Activated CD4-positive, alpha-beta T cell treated with anti-CD3 and anti-CD28 coated beads, Interleukin-2, amount 50 U/mL, for 48 hours (primary cell): ENCODE results near the gene SORBS1.

Experiments used
- DNase-seq, 2 experiments: peaks; one replicate each; pipeline ENCODE4 v3.0.0-alpha.2; 2020

Gene SORBS1

DNA sequence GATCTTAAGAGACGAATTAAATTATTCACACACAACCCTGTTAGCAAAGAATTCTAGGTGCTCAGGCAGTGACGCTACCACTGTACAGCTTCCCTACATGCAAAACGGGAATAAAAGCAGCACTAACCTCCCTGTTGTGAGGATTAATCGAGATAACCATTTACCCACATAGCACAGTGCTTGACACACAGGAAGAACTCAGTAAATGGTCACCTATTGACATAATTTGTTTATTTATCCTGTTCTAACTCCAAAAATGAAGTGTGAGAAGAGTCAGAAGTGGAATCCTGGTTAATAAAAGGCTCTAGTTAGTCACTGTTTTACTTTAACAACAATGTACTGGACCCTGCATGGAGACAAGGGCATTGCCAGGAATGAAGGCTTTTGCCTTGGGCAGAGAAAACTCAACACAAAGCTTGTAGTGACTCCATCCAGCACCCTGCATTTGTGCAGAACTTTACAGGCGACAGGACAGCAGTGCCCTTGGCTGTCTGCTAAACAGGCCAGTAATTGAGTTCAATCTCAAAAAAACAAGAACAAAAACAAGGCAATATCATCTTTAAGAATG is 103.8 kb downstream of the SORBS1 start:
- DNase-seq = no peak

DNA sequence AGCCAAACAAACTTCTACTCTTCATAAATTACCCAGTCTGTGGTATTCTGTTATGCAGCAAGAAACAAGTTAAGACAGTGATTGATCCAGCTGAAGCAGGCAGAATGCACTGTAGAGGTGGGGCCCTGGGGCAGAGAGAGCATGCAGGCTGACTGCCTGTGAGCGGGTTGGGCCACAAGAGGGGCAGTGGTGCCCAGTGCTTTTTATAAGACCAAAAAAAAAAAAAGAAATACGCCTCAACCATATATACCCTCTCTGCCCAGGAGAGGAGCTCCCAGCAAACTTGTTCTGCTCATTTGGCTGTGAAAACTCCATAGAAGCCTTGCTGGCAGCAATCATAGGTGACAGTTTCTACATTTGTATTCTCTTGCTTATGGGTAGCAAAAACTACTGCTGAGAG is 104.7 kb downstream of the SORBS1 start:
- DNase-seq = no peak

DNA sequence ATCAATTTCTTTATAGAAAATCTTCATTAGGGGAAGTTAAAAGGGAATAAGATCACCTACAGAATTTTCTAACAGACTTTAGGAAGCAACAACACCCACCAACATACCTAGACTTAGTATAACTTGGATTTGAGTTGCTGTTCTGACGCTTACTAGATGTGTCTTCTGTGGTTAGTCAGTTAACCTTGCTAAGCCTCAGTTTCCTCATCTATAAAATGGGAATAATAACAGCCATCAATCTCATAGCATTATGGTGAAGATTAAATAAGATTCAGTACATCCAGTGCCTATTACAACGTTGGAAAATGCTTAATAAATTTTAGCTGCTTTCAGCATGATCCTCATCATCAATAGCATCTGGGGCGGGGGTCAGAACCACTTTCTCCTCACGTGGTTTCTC is 106.2 kb downstream of the SORBS1 start:
- no peak for DNase-seq

DNA sequence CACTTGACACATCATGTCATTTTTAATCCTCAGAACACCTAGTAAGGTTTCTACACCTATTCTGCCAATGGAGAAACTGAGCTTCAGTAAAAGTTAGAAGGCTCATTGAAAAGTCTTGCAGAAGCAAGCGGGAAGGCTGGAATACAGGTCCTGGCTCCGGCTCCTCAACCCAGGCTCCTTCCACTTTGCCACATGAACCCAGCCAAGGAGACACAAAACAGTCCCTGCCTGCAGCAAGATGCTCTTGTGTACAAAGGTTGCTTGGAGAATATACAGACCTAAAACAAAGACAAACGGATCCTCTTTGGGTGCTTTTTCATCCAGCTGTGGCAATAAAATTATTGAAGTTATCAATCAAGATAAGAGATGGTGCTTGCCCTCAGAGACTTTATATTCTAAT is 106.8 kb downstream of the SORBS1 start:
- DNase-seq = no peak

DNA sequence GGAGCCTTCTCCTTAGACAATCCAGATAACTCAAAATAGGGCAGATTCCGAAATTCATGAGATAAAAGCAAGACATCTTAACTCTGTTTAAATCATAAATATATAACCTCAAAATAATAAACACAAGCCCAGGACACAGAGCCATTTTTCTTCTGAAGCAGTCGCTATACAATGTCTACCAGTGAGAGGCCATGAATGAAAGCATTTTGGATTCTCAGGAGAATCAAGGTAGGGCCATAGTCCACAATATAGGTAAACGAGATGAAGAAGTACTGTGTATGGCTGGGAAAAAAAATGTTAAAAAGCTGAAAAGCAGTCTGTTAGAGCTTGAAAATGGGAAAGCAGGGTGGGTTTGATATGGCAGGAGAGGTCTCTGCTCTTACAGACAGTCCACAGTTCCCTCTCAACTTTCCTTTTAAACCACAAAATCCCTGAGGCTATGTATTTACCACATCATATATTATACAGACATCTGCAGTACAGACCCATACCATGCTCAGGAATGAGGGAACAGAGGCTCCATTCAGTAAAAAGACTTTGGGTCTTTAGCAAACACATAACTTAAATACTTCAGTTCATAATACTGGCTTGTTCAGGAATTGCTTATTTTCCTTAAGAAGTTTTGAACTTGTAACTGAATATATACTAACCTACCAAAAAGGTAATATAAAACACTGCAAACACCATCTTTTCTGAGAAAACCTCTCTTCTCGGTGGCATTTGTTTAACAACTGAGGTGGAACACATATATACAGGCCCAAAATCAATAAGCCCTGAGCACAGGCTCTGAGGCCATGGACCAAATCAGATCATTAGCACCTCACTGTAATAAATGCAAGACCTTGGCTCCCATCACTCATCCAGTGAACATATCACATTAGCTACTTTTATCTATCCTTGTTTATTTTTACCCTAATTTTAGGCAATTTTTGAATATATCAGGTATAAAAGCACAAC is 109.3 kb downstream of the SORBS1 start:
- DNase-seq = no peak

DNA sequence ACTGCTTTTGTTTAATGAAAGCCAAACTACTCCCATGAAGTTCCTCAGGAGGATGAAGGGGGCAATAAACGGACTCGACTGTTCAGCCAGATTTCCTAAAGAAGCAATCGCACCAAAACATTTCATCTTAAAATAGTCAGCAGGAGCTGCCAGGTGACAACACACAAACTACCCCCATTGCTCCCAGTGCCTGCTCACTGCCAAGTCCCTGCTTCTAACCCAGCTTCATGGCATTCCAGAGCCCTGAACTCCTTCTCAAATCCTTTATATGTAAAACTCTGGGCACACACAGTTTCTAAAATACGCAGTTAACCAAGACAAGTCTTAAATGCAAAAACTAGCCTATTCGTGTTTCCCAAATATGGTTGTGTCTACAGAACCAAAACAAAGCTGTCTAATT is 110.0 kb downstream of the SORBS1 start:
- DNase-seq = no peak

DNA sequence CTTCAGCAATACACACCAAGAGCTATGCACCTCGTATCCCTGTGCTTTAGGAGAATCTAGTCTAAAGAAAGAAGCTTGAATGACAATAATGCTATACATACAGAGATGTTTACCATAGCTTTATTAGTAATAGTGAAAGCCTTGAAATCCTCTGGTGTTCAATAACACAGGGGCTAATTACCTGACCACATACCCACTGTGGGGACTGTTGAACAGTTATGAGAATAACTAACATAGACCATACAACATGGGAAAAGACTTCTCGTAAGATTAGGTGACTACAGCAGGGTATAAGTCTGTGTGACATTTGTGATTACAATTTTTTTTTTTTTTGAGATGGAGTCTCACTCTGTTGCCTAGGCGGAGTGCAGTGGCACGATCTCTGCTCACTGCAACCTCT is 111.0 kb downstream of the SORBS1 start:
- no peak for DNase-seq

DNA sequence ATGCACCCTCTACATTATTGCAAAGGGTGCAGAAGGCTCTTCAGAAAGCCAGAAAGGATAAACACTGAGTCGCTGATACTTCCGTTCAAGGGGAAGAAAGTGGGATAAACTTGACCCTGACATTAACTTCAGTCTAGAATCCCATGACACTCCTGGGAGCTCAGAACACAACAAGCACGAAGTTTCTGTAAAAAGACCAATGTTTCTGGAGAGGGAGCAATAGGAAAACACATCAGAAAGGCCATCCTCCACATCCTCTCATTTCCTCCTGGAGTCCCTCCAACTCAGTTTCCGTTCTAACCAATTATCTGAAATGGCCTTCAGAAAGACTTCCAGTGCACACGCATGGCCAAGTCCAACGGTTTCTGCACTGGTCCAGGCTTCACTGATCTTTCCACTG is 113.5 kb downstream of the SORBS1 start:
- DNase-seq = no peak

DNA sequence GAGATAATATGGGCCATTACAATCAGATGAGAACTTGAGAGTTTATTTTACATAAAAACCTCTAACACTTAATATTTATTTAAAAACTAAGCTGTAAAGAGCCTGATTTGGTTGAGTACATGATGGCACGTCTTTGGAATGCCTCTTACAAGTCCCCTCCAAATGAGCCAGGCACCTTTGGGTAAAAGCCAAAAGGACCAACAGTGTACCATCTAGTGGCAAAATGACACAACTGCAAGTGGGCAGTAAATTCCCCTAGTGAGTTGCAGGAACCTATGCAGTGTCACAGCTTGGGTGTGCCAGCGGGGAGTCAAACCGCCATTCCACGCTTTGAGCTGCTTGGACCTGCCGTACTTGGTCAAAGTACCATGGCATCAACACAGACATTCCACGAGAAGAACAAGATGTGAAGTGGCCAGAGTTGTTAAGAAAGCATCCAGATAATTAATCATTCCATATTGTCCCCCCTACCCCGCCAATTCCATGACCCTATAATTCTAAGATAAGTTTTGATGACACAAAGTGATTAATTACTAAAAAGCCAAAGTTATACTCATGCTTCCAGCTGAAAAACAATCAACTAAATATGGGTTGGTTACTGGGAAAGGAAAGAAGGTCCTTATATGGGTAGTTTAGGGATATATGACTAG is 115.2 kb downstream of the SORBS1 start:
- DNase-seq = peak; percentile 21 to 41

DNA sequence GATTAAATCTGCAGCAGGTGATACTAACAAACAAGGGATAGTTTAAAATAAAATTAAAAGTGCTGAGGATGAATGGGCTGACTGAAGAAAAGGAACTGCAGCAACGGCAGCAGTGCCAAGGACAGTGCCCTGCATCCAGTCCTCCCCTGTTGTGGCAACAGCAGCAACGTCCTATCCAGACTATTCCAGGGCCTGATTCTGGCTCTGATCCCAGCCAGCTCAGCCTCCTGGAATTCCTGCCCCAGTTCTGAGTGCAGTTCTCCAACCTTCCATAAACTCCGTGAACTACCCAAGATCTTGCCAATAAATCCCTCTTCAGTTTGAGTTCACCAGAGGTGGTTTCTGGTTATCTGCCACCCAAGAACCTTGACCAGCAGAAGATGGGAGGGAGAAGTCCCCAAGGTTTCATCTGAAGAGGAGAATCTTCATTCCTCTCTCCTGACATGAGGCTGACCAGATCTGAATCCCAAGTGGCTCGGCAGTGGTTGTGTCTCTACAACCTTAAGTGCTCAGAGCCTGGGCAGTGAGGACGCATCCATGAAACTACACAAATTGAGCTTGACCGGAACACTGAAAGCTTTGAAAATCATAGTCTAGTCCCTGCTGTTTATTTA is 115.8 kb downstream of the SORBS1 start:
- DNase-seq = no peak

DNA sequence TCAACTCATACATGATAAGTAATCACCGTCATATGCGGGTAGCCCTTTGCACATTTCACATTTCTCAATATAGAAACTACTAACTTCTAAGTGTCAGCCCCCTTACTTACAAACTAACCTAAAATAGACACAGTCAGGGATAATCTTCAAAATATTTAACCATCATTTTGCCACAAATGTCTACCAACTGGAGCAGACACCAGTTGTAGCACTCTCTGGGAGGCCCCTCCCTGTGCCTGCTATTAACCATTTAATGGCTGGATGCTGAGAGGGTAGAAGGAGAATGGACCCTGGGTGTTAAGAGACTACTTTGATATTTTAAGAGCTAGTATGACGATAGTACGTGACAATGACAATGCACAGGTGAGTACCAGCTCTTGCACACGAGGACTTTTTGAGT is 116.4 kb downstream of the SORBS1 start:
- no peak for DNase-seq

DNA sequence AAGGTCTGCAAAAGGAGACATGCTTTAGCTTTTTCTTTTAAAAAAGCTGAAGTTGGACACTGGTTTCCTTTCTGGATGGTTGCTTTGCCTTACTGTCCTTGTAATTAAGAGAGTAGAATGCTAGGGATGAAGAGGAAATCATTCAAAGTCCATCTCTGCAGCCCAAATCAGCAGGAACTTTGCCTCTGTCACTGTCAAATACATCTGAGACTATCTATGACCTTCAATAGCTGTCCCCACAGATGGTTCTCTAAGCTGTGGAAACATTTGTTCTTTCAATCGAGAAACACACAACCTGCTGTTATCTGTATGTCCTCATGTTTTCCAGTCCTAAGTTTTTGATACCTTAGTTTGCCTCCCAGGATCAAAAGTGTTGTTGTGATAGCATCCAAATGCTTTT is 117.5 kb downstream of the SORBS1 start:
- DNase-seq = no peak

DNA sequence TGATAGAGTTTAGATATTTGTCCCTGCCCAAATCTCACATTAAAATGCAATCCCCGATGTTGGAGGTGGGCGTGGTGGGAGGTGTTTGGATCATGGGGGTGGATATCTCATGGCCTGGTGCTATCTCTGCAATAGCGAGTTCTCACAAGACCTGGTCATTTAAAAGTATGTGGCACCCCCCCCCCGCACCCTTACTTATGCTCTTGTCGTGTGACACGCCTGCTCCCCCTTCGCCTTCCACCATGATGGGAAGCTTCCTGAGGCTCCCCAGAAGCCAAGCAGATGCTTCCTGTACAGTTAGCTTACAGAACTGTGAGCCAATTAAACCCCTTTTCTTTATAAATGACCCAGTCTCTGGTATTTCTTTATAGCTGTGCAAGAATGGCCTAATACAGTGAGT is 118.8 kb downstream of the SORBS1 start:
- no peak for DNase-seq

DNA sequence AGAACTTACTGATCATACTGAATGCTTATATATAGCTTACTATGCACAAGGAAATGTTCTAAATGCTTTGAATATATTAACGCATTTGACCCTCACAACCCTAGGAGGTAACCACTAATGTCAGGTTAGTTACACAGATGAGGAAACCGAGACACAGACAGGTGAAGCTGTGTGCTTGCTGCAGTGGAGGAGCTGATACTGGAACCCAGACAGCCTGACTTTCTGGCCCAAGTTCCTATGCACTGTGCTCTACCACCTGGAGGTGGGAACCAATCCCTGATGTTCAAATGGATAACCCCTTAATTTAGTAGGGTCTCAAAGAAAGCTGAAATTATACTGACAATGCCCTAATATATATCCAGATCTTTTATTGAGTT is 119.6 kb downstream of the SORBS1 start:
- no peak for DNase-seq

DNA sequence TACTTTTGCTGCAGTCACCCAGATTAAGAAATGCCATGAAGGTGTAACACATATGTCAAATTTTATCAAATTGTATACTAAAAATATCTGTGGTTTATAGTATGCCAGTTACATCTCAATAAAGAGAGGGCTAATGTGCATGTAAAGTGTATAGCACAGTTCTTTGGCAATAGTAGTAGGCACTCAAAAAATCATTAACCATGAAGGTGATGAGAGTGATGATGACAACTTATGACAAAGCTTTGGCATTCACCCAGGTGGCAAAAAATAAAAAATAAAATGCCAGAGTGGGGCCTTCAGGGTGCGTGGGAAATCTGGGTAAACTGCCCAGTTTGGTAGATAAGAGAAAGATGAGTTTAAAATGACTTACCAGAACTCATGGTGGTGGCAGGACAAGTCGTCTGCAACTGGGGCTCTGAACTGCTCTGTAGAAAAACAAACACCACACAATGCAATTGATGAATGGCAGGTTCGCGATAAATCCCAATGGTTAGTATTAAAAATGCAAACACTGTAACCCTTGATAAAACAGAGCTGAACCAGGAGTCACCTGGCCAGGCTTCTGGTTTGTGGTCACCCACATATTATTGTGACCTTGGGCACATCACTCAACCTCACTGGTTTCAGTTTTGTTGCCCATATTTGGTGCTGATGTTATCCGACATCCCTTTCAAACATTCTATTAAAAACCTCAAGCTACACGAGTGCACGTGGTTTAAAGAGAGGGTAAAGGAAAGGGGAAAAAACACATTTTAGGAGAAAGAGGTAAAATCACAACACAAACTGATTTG is 120.2 kb downstream of the SORBS1 start:
- no peak for DNase-seq

DNA sequence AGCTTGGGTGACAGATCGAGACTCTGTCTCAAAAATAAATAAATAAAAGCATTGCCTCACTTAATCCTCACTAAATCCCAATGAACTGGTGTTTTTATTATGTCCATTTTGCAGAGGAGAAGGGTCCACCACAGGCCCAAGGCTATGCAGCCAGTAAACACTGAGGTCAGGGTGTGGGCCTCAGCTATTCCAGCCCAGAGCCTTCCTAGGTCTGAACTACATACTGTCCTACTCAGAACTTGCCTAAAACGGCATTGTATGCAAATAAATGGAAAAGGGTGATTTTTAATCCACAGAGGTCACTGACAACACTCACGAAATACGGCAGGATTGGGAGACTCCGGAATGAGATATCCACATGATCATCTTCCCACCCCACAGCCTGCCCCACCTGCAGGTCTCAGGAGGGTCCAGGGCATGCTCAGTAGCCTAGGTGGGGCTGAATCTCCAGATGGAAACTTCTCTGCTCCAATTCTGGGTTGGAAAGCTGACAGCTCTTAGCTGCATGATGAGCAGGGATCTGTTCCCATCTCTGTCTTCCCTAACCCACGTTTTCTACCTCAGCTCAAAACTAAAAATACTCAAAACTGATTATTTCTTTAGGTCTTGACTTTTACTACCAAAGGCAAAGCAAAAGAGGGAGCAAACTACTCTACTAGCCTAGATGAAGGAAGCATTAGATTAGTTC is 121.0 kb downstream of the SORBS1 start:
- DNase-seq = no peak

DNA sequence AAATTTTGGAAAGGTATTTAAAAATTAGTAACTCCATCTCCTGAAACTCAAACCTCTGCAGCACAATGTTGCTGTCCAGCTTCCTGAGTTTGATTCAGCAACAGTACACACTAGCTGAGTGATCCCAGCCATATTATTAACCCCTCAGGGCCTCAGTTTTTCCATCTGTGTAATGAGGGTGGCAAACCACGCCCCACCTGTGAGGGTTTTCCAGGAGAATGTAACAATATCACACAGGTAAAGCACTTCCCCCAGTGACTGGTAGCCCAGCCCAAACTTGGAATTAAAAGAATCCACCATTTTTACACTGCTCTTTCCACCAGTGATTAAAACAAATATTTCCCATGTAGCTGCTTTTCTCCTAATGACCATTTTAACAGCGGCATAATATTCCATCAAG is 122.4 kb downstream of the SORBS1 start:
- DNase-seq = no peak

DNA sequence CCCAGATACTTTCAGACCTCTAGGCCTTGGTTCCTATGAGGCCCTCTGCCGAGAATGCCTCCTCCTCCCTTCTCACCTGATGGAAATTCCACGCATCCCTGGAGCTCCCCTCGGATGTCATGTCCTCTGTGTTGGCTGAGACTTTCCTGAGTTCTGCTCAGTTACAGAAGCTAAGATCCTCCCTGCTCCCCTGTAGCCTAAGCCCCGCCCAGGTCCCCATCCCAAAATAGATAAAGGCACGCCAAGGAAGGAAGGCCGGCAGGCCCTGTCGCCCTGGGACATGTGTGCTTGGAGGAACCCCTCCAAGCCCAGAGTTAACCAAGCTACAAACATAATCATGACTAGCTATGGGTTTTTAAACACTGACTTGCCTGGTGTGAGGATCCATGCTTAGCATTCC is 123.5 kb downstream of the SORBS1 start:
- DNase-seq = no peak

DNA sequence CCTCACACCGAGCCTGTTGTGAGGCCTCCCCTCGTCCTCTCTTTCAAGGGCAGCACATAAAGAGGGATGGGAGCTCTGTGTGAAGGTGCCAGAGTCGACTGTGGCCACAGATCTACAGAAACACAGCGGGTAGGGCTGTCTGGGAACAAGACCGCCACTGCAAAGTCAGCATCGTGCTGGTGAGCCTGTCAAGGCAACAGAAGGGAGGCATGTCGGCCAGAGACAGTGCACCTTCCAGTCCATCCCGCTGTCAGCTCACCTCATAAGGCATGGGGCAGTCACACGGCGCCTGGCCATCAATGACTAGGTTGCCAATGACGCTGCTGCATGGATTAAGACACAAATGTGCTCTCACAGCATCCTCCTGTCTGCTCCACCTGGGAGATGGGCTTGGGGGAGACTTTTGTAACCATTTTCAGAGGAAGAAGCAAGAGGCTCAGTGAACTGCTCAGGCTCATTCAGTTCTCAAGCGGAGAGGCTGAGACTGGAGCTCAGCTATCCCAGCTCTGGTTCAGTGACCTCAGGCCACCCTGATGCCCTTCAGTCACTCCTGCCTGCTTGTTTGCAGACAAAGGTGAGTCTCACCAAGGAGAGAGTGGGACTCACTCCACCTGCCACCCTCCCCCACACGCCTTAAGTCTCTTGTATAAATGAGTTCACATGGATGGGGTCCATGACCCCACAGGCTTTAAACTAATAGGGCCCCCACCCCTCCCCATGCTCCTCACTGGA is 125.5 kb downstream of the SORBS1 start:
- no peak for DNase-seq

DNA sequence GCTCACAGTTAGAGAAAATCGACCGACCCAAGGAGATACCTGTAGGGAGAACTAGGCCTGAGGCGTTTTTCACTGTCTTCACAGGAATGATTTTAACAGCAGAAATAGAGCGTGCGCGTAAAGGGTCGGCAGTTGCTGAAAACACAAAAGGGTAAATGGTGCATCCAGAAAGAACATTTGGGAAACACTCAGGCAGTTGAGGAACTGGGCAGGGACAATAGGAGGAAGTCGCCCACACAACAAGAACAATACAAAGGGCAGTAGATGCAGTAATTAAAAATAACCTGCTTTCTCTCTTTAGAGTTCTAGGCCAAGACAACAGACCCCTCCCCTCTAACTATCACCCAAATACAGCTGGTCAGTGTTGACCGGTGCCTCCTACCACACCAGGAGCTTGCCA is 126.6 kb downstream of the SORBS1 start:
- no peak for DNase-seq

DNA sequence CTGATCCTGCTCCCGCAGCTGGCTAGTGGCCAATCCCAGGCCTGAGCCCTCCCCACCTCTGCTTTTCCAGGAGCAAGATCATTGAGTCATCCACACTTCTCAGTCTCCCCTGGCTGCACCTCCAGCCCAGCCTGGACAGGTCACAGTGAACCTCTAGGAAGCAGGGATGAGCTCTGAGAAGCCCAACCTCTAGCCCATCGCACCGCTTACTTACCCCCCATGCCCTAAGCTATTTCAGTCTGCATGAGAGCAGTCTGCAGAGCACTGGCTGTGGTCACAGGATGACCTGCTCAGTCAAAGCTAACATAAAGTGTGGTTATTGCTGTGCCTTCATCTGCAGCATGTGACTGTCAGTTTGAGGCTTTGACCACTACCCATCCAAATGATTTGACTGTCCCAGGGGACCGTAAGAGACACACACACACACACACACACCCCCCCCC is 129.2 kb downstream of the SORBS1 start:
- no peak for DNase-seq
